Upper lobe of right lung (tissue), 1 donor: ENCODE data around the gene FBLIM1. TPM values are rescaled to one million over a fixed set of nuclear protein-coding genes. Genes with fewer than 3 reads are reported as not detected.

Experiments used
- ATAC-seq: fragments of 200-7000 bp; cut with Tn5 transposase; one replicate; pipeline ENCODE4 v1.9.1; 2020; ENCODE audit warnings: mild to moderate bottlenecking, moderate library complexity
- DNase-seq: peaks from one replicate; pipeline ENCODE4 v3.0.0-alpha.2; 2020
- H3K27ac ChIP-seq: fragments of 200-600 bp; one replicate; pipeline ENCODE4 v1.8.0; 2022
- H3K27me3 ChIP-seq: fragments of 200-600 bp; one replicate; pipeline ENCODE4 v1.8.0; 2022; ENCODE audit warnings: mild to moderate bottlenecking
- H3K36me3 ChIP-seq: fragments of 200-600 bp; one replicate; pipeline ENCODE4 v1.8.0; 2022
- H3K4me1 ChIP-seq: fragments of 200-600 bp; one replicate; pipeline ENCODE4 v1.8.0; 2022
- H3K4me3 ChIP-seq: fragments of 200-600 bp; one replicate; pipeline ENCODE4 v1.8.0; 2022; ENCODE audit warnings: mild to moderate bottlenecking
- H3K9me3 ChIP-seq: fragments of 200-600 bp; one replicate; pipeline ENCODE4 v1.8.0; 2022
- intact Hi-C: fragments of 100-400 bp; cut with DNase I; formaldehyde crosslinking; loops from one replicate; pipeline ENCODE4 v1.11.0; 2022
- total RNA-seq: library from RNA; stranded (reverse); fragmentation: NEBNext Ultra II Directional; extraction: Animal tissue kit (Norgen Biotek cat#: 25700); gene quantifications from one replicate; pipeline ENCODE4 v1.2.1, GENCODE V29; 2021
- TF ChIP-seq, protein P1 (sequence below): fragments of 200-600 bp; IDR thresholded peaks from one replicate; pipeline ENCODE4 v1.8.0; 2022; ENCODE audit warnings: antibody characterized with exemption
- donor health status: DM: no; HTN: yes; CAD: no; lungs with severe emphysema.

FBLIM1 gene
- total RNA-seq, 1 donor from 2014 or later, result 39.0 TPM

DNA sequence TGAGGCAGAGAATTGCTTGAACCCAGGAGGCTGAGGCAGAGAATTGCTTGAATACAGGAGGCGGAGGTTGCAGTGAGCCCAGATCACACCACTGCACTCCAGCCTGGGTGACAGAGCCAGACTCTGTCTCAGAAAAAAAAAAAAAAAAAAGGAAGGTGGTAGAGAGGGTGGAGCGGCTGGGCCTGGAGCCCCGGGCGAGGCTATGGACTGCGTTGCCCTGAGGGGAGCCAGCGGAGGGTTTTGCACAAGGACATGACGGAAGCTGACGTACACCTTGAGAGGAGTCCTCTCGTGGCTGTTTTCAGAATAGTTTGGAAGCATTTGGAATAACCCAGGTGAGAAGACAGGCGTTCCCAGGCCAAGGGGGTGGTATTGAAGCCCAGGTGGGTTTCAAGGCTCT lies 6.9 kb upstream of the FBLIM1 start:
- ATAC-seq (no peak), DNase-seq (no peak)
- Histone ChIP-seq H3K36me3 (no peaks in the 10 kb centered on the region), H3K4me3 (no peak overlapping the region), H3K4me1 (peaks cover 19% of the 10 kb centered on the region), H3K9me3 (no peaks in the 10 kb centered on the region), H3K27ac (no peak overlapping the region), H3K27me3 (no peaks in the 10 kb centered on the region)
- TF ChIP-seq, protein P1, sequence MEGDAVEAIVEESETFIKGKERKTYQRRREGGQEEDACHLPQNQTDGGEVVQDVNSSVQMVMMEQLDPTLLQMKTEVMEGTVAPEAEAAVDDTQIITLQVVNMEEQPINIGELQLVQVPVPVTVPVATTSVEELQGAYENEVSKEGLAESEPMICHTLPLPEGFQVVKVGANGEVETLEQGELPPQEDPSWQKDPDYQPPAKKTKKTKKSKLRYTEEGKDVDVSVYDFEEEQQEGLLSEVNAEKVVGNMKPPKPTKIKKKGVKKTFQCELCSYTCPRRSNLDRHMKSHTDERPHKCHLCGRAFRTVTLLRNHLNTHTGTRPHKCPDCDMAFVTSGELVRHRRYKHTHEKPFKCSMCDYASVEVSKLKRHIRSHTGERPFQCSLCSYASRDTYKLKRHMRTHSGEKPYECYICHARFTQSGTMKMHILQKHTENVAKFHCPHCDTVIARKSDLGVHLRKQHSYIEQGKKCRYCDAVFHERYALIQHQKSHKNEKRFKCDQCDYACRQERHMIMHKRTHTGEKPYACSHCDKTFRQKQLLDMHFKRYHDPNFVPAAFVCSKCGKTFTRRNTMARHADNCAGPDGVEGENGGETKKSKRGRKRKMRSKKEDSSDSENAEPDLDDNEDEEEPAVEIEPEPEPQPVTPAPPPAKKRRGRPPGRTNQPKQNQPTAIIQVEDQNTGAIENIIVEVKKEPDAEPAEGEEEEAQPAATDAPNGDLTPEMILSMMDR, result no peak
- intact Hi-C loops, result no loop called here

DNA sequence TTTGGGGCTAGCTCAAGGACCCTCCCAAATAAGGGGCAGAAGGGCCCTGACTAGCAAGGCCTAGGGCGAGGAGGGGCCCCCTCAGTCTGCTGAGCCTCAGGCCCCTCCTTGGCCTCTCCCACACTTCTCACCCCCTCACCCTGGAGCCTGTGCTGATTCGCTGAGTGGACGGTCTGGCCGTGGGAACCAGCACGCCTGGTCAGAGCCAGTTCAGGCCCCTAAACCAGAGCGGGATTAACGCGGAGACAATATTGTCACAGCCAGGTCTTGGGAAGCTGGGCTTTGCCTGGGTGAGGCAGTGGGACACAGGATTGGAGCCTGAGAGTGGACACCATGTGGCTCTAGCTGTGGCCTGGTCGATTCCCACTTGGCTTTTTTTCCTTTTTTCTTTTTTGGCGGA lies 4.8 kb upstream of the FBLIM1 start:
- H3K4me1 ChIP-seq, result peaks cover 27% of the 10 kb centered on the region
- H3K4me3 ChIP-seq, result no peak overlapping the region
- TF ChIP-seq, protein P1, result no peak
- peaks cover 7% of the 10 kb centered on the region for H3K27me3 ChIP-seq
- no peaks in the 10 kb centered on the region for H3K36me3 ChIP-seq
- intact Hi-C loops, result no loop called here
- no peak overlapping the region for H3K27ac ChIP-seq
- no peak for ATAC-seq
- H3K9me3 ChIP-seq, result no peaks in the 10 kb centered on the region
- no peak for DNase-seq

DNA sequence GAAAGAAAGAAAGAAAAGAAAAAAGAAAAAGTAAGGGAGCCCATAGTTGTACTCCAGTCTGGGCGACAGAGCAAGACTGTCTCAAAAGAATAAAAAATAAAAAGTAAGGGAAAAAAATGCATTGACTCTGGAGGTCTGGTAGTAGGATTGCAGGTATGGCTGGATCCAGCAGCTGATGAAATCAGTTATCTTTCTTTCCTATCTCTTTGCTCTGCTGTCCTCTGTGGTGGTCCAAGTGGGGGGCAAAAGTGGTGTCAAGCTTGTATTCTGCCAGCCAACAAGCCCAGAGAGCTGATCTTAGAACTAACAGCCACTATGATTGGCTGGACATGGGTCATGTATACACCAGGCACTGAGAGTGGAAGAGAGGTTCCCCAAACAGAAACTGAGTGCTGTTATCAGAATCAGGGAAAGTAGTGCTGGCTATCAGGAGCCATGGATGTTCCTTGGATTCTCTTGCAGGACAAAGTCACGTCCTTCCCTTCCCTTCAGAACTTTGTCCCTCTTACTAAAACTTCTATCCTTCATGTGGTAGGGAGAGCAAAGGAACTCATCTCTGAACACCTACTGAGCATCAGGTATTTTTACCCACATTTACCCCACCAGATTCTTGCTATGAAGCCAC lies 3.5 kb upstream of the FBLIM1 start:
- DNase-seq (no peak), ATAC-seq (no peak)
- Histone ChIP-seq H3K36me3 (no peaks in the 10 kb centered on the region), H3K4me3 (no peak overlapping the region), H3K27me3 (peaks cover 21% of the 10 kb centered on the region), H3K9me3 (no peaks in the 10 kb centered on the region), H3K4me1 (peaks cover 20% of the 10 kb centered on the region), H3K27ac (no peak overlapping the region)
- TF ChIP-seq, protein P1, result no peak
- intact Hi-C loops, result no loop called here

DNA sequence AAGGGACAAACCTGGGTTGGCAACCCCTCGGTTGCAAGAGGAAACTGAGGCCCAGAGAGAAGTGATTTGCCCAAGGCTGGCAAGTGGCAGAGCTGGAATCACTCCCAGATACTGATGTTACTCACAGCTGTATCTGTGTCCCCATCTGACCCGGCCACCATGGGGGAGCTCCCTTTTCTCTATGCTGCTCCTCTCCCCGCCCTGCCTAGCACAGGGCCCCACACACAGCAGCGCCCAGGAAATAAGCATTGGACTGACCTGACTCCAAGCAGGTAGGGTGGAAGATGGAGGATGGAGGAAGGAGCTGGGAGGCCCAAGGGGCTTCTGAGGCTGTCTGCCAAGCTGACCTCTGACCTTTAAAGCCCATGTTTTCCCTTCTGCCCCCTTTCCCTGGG lies 3.0 kb upstream of the FBLIM1 start:
- ATAC-seq, result no peak
- H3K27ac ChIP-seq, result no peak overlapping the region
- no peaks in the 10 kb centered on the region for H3K9me3 ChIP-seq
- TF ChIP-seq, protein P1, result no peak
- intact Hi-C loops, result no loop called here
- no peaks in the 10 kb centered on the region for H3K36me3 ChIP-seq
- H3K4me3 ChIP-seq, result no peak overlapping the region
- DNase-seq, result no peak
- H3K4me1 ChIP-seq, result peaks cover 17% of the 10 kb centered on the region
- peaks cover 22% of the 10 kb centered on the region for H3K27me3 ChIP-seq

DNA sequence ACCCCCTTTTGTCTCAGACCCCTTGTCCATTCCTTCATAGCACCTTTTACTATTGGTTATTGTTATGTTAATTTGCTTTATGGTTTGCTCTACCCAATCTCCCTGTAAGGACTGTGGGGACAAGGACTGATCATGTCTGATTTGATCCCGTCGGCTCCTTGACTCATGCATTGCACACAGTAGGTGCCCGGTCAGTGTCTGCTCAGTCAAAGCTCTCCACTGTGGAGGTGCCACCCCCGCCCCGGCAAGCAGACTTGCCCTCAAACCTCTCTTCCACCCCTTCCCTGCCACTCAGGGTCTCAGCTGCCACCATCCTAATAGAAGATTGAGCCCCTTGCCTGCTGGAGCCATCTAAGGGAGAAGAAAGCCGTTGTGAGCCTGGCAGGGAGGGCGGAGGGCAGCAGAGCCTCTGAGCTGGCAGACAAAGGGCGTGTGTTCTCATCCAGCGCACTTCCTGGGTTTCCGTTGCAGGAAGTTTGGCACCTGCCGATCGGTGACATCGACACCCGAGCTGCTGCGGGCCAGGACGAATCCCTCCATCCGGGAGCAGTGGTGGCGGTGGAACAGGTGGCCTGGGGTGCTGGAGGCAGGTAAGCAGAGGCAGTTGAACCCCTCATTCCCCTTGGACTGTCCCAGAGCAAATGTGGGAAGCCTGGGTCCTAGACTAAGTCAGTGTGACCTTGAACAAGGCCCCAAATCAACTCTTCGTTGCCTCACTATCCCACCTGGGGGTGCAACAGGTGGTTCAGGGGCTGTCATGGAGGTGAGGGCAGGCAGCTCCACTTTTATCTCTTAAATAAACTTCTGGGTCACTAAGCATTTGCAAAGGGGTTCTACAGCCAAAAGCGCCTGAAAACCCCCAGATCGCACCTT lies 2.2 kb upstream of the FBLIM1 start:
- TF ChIP-seq, protein P1, result no peak
- no peak overlapping the region for H3K27ac ChIP-seq
- H3K9me3 ChIP-seq, result no peaks in the 10 kb centered on the region
- no peaks in the 10 kb centered on the region for H3K36me3 ChIP-seq
- intact Hi-C loops, result no loop called here
- H3K27me3 ChIP-seq, result peaks cover 22% of the 10 kb centered on the region
- H3K4me1 ChIP-seq, result peaks cover 17% of the 10 kb centered on the region
- no peak for DNase-seq
- H3K4me3 ChIP-seq, result no peak overlapping the region
- ATAC-seq, result no peak
